GM21737 (cell line): ENCODE data around the gene OSTM1.

Source experiments
- ATAC-seq: cut with Tn5 transposase; IDR thresholded peaks from one replicate; pipeline ENCODE4 v1.9.1; 2021; ENCODE audit warnings: mild to moderate bottlenecking, moderate library complexity; ENCODE audit not compliant: unreplicated experiment

Gene OSTM1, protein sequence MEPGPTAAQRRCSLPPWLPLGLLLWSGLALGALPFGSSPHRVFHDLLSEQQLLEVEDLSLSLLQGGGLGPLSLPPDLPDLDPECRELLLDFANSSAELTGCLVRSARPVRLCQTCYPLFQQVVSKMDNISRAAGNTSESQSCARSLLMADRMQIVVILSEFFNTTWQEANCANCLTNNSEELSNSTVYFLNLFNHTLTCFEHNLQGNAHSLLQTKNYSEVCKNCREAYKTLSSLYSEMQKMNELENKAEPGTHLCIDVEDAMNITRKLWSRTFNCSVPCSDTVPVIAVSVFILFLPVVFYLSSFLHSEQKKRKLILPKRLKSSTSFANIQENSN

DNA sequence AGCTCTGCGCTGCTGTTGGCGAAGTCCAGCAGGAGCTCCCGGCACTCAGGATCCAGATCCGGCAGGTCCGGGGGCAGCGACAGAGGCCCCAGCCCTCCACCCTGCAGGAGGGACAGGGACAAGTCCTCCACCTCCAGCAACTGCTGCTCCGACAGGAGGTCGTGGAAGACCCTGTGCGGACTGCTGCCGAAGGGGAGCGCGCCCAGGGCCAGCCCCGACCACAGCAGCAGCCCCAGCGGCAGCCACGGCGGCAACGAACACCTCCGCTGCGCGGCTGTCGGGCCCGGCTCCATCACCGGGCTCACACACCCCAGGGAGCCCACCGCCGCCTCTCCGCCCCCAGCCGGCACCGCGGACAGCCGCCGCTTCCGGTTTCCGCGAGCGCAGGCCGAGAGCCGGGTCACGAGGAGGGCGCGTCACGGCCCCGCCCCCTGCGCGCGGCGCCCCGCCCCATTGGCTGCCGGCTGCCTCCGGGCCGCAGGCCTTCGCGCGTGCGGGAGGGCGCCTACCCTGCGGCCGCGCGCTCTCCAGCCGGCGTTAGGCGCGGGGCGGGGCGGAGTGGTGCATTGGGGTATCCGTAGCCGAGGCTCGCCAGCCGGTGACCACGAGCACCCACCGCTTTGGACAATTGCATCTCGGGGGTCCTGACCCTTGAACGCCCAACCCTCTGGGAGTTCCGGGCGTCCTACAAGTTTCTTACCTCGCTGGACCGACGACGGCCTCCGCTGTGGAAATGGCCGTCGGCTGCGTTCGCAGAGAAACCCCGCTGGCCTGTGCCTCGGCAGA is at the start of gene OSTM1:
Gene OSTM1 (minus strand): TSS at position 383 of the 786 bp plus-strand sequence. CDS start 90 bp downstream, at position 293.
- peak; percentile 92 for ATAC-seq

DNA sequence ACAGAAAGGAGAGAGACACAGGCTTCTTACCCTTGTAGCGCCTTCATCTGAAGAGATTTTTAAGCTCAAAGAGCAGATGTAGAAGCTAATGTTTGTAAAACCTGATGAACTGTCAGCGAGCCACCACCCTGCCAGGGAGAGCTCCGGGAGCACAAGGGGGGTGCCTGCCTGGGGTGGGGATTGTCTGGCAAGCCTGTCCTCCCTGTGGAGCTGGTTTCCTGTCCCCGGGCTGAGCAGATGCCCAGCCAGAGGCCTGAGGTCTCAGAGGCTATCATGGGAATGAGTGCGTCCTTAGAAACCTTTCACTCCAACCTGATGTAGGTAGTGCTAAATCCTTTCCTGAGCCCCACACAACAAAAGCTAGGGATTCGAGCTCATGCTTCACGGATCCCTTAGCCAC is 49.4 kb upstream of the OSTM1 start:
- no peak for ATAC-seq

DNA sequence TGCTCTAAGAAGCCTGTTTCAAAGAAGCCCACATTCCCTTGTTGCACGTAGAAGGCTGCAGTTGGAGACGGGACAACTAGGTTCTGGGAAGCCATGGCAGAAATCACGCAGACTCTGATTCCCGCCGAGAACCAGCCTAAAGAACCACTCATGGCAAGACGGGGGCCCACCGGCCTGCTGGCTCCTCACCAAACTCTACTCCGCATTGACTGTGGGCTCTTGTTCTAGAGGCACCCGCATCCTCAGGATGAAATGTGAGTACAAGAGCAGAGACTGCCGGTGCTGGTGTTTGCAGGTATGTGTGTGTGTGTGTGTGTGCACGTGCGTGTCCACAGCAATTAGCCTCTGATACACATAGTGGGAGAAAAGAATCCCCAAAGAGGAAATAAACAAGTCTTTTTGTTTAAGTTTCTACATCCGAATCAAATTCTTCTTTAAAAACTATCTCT is 49.0 kb upstream of the OSTM1 start:
- ATAC-seq, result no peak

DNA sequence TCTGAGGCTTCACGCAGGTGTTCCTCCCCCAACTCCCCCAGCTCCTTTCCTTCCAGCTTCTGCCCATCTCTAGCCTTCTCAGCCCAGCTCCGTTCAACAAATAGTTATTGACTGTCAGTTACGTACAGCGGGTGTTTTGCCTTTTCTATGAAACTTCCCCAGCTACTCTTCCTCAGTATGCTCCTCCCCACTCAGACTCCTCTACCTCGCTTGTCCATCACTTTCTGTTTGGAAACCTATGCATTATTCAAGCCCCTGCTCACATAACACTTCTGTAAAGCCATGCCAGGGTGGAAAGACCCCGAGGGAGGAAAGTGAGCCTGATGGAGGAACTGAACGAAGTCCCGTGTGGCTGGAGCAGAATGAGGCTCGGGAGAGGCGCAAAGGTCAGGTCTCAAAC is 47.1 kb upstream of the OSTM1 start:
- no peak for ATAC-seq

DNA sequence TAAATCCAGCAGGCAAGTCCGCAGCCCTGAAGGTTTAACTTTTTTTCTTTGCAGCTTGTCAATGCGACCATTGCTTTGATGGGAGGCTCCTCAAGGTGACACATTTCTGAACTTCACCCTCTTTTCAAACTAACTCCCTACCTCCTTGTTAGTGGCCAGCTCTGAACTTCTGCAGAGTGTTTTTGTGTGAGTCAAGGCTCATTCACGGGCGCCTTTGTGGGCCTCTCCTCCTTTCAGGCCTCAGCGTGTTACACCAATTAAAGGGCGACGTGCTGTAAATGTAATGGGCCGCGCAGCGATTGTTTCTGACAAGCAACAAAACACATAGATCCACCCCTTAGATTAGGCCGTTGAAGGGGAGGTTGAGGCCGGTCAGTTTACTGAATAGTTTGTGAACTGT is 45.8 kb upstream of the OSTM1 start:
- ATAC-seq, result no peak

DNA sequence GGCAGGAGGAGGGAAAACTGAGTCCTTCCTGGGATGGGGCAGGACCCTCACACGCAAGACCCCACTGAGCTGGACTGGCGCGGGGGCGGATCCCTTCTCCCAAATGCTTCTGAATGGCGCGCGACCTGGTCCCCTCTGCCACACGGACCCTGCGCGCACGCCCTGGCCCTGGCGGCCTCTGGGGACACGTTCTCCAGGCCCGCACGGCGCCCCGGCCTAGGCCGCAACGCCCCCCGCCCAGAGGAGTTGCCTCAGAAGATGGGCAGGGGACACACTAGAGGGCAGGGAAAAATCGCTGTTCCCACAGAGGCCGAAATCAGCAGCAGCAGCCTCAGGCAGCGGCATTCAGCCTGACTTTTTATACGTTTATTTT is 45.2 kb upstream of the OSTM1 start:
- no peak for ATAC-seq

DNA sequence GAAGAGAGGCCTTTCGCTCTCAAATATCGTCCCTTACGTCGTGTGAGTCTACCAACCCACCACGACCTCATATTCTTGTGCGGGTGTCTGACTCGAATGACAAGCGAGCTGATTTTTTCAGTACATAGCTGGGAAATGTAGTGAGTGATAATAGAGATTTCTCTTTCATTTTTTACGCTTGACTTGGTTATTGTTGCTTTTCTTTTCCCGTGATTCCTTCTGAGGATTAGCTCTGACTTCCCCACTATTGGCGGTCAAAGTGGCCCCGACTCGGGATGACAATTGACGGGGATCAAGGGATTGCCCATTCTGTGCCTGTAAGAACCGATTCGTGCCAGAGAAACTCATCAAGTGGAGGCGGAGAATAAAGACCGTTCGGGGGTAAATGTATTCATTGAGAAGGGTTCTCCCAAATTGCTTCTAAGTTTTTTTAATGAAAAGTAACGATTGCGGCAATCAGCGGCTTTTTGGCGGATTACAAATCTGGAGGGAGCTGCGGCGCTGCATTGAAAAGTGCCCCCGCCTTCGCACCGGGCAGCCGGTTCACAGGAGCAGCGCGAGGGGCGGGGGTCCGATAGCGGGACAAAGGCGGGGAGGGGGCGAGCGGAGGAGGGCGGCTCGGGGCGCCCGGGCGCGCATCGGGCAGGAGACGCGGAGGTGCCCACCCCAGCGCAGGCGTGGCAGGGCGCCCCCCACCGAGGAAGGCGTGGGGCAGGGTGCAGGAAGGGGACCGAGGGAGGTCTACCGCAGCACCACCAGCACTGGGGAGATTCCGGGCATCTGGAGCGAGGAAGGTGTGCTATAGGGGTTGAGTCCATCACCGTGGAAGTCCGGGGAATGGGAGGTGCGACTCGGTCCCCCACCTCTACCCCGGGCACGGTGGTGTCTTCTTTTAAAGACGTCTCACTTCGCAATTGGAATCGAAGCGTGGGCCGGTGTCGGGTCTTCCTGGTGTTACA is 44.5 kb upstream of the OSTM1 start:
- ATAC-seq, result no peak

DNA sequence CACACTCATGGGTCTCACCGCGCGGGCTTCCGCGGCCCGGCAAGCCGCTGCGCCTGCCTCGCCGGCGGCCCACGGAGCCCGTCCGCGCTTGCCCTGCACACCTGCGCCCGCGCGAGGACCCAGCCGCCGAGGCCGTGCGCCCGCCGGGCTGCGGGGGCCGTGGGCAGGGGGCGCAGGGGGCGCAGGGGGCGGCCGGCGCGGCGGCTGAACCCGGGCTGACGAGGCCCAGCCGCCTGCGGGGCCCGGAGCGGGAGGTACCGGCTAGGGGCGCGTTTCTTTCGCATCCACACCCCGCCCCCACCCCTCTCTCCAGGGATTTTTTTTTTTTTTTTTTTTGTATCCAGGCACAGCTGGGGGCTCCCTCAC is 43.8 kb upstream of the OSTM1 start:
- ATAC-seq, result no peak

DNA sequence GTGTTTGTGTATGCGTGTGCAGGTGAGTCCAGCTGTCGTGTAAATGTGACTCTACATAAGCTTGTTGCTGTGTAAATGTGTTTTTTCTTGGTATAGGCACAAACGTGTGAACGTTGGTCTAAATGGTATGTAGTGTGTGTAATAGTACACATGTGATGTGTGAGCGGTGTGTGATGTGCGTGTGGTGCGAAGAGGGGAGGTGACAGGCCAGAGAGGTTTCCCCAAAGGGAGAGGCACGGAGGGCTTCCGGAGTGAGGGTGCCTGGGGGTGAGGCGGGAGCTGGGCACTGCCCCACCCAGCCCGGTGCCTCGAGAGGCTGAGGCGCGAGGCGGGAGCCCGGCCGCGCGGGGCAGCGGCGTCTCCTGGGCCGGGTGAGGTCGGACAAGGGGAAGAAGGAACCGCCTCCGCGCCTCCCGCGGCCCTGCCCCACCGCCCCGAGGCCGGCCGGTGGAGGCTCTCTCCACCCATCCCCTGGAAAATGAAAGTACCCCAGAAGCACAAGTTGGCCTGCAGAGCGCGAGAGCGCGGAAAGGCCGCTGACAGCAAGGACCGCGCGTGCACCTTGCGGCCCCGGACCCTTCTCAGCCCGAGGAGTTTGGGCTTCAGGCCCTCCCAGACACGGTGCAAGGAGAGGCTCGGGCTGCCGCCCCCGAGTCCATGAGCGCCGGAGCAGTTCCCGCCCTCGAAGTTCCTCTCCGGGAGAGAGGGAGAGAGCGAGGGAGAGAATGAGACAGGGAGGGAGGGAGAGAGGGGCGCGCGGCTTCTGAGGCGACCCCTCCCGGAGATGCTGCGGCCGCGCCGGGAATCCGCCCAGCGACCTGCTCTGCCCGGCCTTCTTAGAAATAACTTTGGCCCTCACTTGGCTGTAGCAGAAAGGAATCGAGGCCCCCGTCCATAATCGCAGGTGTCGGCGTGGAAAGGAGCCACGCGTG is 43.2 kb upstream of the OSTM1 start:
- peak; percentile 47 for ATAC-seq

DNA sequence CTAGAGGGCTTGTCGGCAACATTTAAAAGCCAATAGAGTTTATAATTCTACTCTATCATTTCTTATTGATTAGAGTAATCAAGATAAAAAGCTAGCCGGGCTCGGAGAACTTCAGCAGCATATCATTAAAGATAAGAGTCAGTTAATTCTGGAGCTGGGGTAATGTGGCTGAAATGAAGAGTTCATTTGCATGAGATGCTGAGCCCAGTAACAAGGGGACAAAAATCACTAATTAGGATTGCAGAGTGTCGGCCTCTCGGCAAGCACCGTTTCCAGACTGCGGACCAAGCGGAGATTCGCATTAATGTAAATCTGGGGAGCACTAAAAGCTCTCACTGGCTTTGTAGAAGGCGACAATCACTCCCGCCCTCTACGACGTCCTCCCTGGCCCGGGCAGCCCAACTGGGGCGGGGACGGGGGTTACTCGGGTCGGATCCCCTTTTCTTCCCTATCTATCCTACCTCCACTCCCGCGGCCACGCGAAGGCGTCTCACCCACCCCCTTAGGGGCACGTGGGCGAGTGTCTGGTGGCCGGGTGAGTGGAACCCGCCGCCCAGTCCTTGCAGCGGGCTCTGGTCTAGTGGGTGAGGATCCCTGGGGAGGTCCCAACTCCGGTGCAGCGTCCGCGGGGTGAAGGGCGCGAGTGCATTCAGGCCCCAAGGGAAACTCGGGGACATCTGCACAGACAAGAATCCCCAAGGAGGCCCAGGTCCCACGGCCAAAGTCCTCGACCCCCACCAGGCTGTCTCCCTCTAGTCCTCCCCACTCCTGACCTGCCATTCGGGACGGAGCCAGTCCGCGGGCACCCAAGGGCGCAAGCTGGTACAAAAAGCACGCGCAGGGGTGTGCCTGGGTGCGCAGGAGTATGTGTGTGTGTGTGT is 42.2 kb upstream of the OSTM1 start:
- ATAC-seq, result no peak

DNA sequence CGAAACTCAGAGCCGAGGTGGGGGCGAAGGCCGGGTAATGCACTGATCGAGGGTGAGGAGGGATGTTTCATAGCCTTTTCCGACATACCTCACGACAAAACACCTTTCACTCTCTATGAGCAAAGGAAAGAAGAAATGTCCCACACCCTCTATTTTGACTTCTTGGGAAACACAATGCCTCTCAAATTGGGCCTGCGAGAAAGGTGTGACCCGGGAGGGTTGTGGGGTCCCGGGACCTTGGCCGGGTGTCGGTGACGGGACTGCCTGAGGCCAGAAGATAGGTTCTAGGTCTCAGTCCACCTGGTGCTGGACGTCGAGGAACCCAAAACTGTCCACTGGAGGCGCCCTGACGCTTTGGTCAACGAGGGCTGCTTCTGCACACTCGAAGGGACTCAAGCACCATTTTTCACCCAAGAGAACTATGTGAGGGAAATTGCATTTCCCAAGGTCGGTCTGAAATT is 41.1 kb upstream of the OSTM1 start:
- no peak for ATAC-seq

DNA sequence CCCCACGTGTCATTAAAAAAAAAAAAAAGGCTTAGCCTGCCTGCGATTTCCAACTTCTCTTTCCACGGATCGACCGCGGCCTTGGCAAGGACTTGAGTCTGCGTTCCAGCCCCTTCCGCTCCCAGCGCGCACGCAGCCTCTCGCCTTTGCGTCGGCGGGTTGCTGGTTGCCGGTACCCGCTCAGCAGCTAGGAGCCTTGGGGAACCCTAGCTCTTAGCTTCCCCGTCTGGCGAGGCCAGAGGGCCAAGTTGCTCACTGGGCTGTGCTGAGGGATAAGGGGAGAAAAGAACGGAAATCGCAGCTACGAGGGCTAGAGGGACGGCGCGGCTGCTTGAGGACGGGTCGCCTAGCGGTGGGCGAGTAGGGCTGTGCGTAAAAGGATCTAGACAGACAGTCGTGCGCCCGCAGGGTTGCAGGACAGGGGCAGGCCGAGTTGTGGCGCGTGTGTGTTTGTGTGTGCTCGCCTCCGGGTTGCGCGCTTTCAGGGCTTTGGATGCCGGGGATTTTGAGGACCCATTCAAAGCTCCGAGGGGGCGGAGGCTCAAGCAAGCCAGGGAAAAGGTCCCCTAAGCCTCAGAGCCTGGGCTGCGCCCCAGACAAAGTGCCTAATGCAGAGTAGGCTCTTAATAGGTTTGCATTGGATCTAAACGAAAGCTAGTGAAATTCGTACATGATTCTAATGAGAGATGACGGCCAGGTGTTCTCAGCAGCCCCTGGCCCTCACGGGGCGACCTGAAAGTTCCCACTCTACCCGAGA is 40.5 kb upstream of the OSTM1 start:
- no peak for ATAC-seq

DNA sequence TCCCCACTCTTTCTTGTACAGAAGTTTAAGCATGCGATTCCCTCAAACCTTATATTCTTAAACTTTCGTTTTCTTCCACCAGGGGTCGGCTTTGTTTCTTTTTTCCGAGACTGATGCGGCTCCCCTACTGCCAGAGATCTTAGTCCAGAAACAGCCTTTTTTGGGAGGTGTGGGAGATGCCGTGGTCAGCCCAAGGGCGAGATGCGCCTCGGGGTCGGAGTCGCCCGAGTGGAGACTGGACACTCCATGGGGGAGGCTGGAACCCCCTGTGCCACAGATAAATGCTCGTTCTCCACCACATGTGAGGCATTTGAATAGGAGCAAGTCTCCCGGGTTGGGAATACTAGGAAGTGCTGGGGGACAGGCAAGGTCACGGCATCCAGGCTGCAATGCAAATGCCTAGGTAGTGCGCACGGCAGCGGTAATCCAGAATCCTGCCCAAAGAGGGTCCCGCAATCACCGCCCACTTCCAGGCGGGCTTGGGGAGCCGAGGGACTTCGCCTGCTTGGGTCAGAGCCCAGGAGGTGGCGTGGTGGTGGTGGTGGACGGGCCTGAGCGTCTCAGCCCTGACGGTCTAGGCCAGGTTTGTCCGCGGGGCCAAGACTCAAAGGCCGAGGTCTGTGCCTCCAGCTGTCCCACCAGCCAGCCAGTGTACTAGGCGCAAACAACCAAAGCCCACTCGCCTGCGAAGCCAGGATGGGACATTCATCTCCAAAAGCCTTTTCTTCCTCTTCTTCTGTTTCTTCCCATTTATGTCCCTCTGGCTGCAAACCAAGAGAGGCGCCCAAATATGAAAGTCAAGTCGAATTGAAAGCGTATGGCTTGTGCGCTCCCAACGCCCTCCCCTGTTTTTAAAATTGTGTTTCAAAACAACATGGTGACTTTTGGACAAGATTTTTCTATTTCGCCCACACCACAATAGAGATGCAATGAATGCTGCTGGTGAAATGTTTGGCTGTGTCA is 39.3 kb upstream of the OSTM1 start:
- no peak for ATAC-seq

DNA sequence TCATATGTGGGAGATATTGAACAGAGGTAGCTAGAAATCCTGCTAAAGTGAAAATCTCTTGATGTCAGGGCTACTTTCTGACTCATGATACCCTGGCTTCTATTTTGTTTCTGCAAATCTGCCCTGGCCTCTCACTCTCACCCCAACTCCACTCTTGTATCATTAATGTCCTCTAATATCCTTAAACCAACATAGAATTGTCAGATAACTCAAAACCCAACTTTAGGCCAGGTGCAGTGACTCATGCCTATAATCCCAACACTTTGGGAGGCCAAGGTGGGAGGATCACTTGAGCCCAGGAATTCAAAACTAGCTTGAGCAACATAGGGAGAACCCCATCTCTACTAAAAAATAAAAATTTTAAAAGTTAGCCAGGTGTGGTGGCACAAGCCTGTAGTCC is 33.8 kb upstream of the OSTM1 start:
- ATAC-seq, result no peak

DNA sequence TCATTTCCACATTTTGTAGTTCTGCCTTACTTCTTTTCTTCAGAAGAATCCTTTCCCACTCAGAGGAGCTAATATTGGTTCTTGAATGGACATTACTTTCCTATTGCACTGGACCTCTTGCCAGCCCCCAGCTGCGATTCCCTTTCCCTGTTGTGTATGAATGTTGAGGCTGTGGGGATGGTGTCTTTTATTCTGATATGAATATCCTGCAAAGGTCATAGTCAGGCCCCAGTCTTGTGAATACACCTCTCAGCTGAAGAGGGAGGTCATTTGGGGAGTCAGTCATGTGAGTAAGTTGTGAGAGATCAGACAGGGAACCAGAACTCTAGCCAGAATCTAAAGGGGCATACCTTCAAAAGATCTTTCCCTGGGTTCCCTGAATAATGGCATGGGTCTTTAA is 32.6 kb upstream of the OSTM1 start:
- ATAC-seq, result no peak

DNA sequence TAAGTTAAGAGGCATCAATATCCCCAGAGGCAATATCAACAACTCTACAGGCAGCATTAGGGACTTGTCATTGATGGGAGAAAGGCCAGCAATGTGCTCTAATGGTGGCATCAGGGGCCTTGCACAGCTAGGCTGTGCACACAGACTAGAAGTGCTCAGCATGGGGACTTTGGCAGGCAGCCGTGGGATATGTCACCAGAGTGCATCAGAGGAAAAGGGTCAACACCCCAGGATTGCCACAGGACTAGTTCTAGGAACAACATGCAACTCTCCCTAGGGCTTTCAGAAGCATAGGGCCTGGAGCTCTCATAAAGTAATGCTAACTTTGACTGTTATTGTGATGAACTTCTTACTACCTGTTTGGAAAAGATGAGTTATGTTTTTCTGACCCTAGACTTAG is 32.2 kb upstream of the OSTM1 start:
- ATAC-seq, result no peak

DNA sequence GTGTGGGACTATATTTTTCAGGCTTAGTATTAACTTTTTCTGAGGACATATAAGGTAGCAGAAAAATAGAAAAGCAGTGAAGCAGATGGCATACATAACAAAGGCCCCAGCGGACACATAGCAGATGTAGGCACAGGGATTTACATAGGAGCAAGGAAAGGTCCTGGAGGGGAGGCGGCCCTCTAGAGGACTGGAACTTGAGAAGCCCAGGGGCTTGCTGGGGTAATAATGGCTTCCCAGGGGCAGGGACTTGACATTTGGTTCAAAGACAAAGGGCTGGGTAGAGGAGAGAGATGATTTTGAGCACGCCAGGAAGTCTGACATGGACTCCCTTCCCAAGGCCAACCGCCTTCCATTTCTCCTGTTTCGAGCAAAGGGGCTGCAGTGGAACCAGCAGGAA is 31.7 kb upstream of the OSTM1 start:
- ATAC-seq, result no peak
